Stomach smooth muscle (tissue), 2 donors: ENCODE results near the gene PSAPL1.

Source experiments
- H3K27ac ChIP-seq: one replicate; pipeline ENCODE4 v1.7.0; 2013; ENCODE audit warnings: mild to moderate bottlenecking, low read length, inconsistent platforms
- H3K27me3 ChIP-seq, 2 donors: one replicate each; pipeline ENCODE4 v1.7.0; 2013; ENCODE audit warnings: low read length in 2 of 2; ENCODE audit not compliant: insufficient read depth in 2 of 2, control insufficient read depth in 1 of 2
- H3K36me3 ChIP-seq, 2 donors: one replicate each; pipeline ENCODE4 v1.7.0; 2013; ENCODE audit warnings: low read length in 2 of 2; ENCODE audit not compliant: control insufficient read depth in 2 of 2, insufficient read depth in 2 of 2
- H3K4me1 ChIP-seq: one replicate; pipeline ENCODE4 v1.7.0; 2013; ENCODE audit warnings: low read length; ENCODE audit not compliant: control insufficient read depth, insufficient read depth
- H3K4me3 ChIP-seq, 2 donors: one replicate each; pipeline ENCODE4 v1.7.0; 2013; ENCODE audit warnings: low read length in 2 of 2
- H3K9ac ChIP-seq, 2 donors: one replicate each; pipeline ENCODE4 v1.7.0; 2013; ENCODE audit warnings: low read length in 2 of 2, mild to moderate bottlenecking in 1 of 2
- H3K9me3 ChIP-seq, 2 donors: one replicate each; pipeline ENCODE4 v1.7.0; 2013; ENCODE audit warnings: low read length in 2 of 2; ENCODE audit not compliant: control insufficient read depth in 2 of 2
- donor health status: healthy.
- donor health status: Pancreatic carcinoma.

Gene PSAPL1

GRCh38 chr4:7387925-7388324 lies 46.8 kb downstream of the PSAPL1 start:
- Histone ChIP-seq H3K4me1 (no peaks in the 10 kb centered on the region), H3K4me3 (no peak overlapping the region), H3K27me3 (peaks cover 0 to 2% of the 10 kb centered on the region in 2 donors), H3K36me3 (no peaks in the 10 kb centered on the region), H3K27ac (no peak overlapping the region), H3K9me3 (no peaks in the 10 kb centered on the region), H3K9ac (no peak overlapping the region)

- peaks cover 6% of the 10 kb centered on the region for H3K4me1 ChIP-seq
- no peaks in the 10 kb centered on the region for H3K9me3 ChIP-seq
- H3K4me3 ChIP-seq = no peak overlapping the region
- H3K27me3 ChIP-seq = peaks cover 0 to 2% of the 10 kb centered on the region in 2 donors
- H3K27ac ChIP-seq = no peak overlapping the region
- no peaks in the 10 kb centered on the region for H3K36me3 ChIP-seq
- H3K9ac ChIP-seq = no peak overlapping the region
Measured at GRCh38 chr4:7384929-7385890, 49.5 kb downstream of the PSAPL1 start.

- Histone ChIP-seq H3K9me3 (no peaks in the 10 kb centered on the region), H3K27me3 (peaks cover 0 to 3% of the 10 kb centered on the region in 2 donors), H3K4me1 (peaks cover 13% of the 10 kb centered on the region), H3K27ac (no peak overlapping the region), H3K36me3 (no peaks in the 10 kb centered on the region), H3K9ac (no peak overlapping the region), H3K4me3 (no peak overlapping the region)
Measured at GRCh38 chr4:7384003-7384928, 50.5 kb downstream of the PSAPL1 start.

GRCh38 chr4:7383266-7383665 lies 51.5 kb downstream of the PSAPL1 start:
- H3K4me1 ChIP-seq = peaks cover 18% of the 10 kb centered on the region
- no peaks in the 10 kb centered on the region for H3K9me3 ChIP-seq
- no peak overlapping the region for H3K4me3 ChIP-seq
- H3K9ac ChIP-seq = no peak overlapping the region
- no peaks in the 10 kb centered on the region for H3K36me3 ChIP-seq
- H3K27ac ChIP-seq = no peak overlapping the region
- peaks cover 0 to 3% of the 10 kb centered on the region in 2 donors for H3K27me3 ChIP-seq

GRCh38 chr4:7382634-7383014 lies 52.1 kb downstream of the PSAPL1 start:
- Histone ChIP-seq H3K4me1 (peaks cover 18% of the 10 kb centered on the region), H3K27me3 (peaks cover 0 to 3% of the 10 kb centered on the region in 2 donors), H3K27ac (no peak overlapping the region), H3K9ac (no peak overlapping the region), H3K36me3 (no peaks in the 10 kb centered on the region), H3K9me3 (no peaks in the 10 kb centered on the region), H3K4me3 (no peak overlapping the region)

- H3K27me3 ChIP-seq = peaks cover 0 to 3% of the 10 kb centered on the region in 2 donors
- H3K4me1 ChIP-seq = peaks cover 18% of the 10 kb centered on the region
- H3K4me3 ChIP-seq = no peak overlapping the region
- no peak overlapping the region for H3K9ac ChIP-seq
- H3K36me3 ChIP-seq = no peaks in the 10 kb centered on the region
- H3K27ac ChIP-seq = no peak overlapping the region
- H3K9me3 ChIP-seq = no peaks in the 10 kb centered on the region
Measured at GRCh38 chr4:7381890-7382633, 52.7 kb downstream of the PSAPL1 start.

- peaks cover 0 to 3% of the 10 kb centered on the region in 2 donors for H3K27me3 ChIP-seq
- no peak overlapping the region for H3K9ac ChIP-seq
- no peaks in the 10 kb centered on the region for H3K9me3 ChIP-seq
- H3K4me1 ChIP-seq = peaks cover 20% of the 10 kb centered on the region
- no peak overlapping the region for H3K4me3 ChIP-seq
- no peak overlapping the region for H3K27ac ChIP-seq
- H3K36me3 ChIP-seq = no peaks in the 10 kb centered on the region
Measured at GRCh38 chr4:7381221-7381889, 53.4 kb downstream of the PSAPL1 start.
